Osteoblast (primary cell): ENCODE measurements around the gene ARHGAP35. TPM values are rescaled to one million over a fixed set of nuclear protein-coding genes. Genes with fewer than 3 reads are reported as not detected.

ENCODE experiments used
- DNase-seq: peaks from one replicate; pipeline ENCODE4 v3.0.0; 2011; ENCODE audit warnings: low spot score, mixed read lengths; ENCODE audit not compliant: insufficient read length; ENCODE audit errors: missing footprints
- H2AFZ ChIP-seq: 2 replicates; pipeline ENCODE4 v1.6.0; 2011; ENCODE audit warnings: mild to moderate bottlenecking, low read length
- H3K27ac ChIP-seq: 2 replicates; pipeline ENCODE4 v1.5.1; 2011; ENCODE audit warnings: mild to moderate bottlenecking, low read depth, low read length, moderate library complexity
- H3K27me3 ChIP-seq: 2 replicates; pipeline ENCODE4 v1.6.0; 2012; ENCODE audit warnings: mild to moderate bottlenecking, control low read depth, inconsistent platforms, low read length, moderate library complexity; ENCODE audit not compliant: insufficient read depth
- H3K36me3 ChIP-seq: 2 replicates; pipeline ENCODE4 v1.5.1; 2011; ENCODE audit warnings: mild to moderate bottlenecking, low read length, control low read depth, moderate library complexity; ENCODE audit not compliant: insufficient read depth
- H3K4me1 ChIP-seq: 2 replicates; pipeline ENCODE4 v1.5.1; 2011; ENCODE audit warnings: mild to moderate bottlenecking, low read length, control low read depth, moderate library complexity; ENCODE audit not compliant: insufficient read depth
- H3K4me2 ChIP-seq: 2 replicates; pipeline ENCODE4 v1.6.0; 2011; ENCODE audit warnings: mild to moderate bottlenecking, low read length; ENCODE audit not compliant: insufficient read depth
- H3K4me3 ChIP-seq: fragments of 200-600 bp; sonication (generic); 3 replicates; pipeline ENCODE4 v1.5.1; 2012; ENCODE audit warnings: mild to moderate bottlenecking, low read length, inconsistent platforms; ENCODE audit not compliant: insufficient read depth
- H3K79me2 ChIP-seq: 2 replicates; pipeline ENCODE4 v1.6.0; 2012; ENCODE audit warnings: mild to moderate bottlenecking, low read length, control low read depth, inconsistent platforms; ENCODE audit not compliant: insufficient read depth
- H3K9me3 ChIP-seq: 2 replicates; pipeline ENCODE4 v1.5.1; 2011; ENCODE audit warnings: low read depth, low read length, control low read depth
- H4K20me1 ChIP-seq: 2 replicates; pipeline ENCODE4 v1.6.0; 2012; ENCODE audit warnings: mild to moderate bottlenecking, low read length, control low read depth; ENCODE audit not compliant: insufficient read depth
- CTCF ChIP-seq: IDR thresholded peaks from 2 replicates; pipeline ENCODE4 v1.5.1; 2011; ENCODE audit warnings: mild to moderate bottlenecking, low read depth, low read length, moderate library complexity; ENCODE audit errors: extremely low read depth
- total RNA-seq: library from RNA; depleted of rRNA; stranded (reverse); fragments of >200 nt; gene quantifications from 2 replicates; pipeline ENCODE4 v1.2.3, GENCODE V29; 2012

ARHGAP35 gene
- total RNA-seq, 1 donor: 82.2 TPM

GRCh38 chr19:46856062-46857022 is 4.5 kb upstream of the ARHGAP35 start:
- H3K27me3 ChIP-seq: no peaks in the 10 kb centered on the region
- peaks cover 5% of the 10 kb centered on the region for H3K79me2 ChIP-seq
- H3K27ac ChIP-seq: peak overlapping the region; percentile 98
- no peaks in the 10 kb centered on the region for H4K20me1 ChIP-seq
- DNase-seq: peak; percentile 98
- H2AFZ ChIP-seq: peak overlapping the region; percentile 81
- peak overlapping the region; percentile 63 for H3K4me3 ChIP-seq
- TF ChIP-seq CTCF: peak; percentile 90
- H3K36me3 ChIP-seq: no peaks in the 10 kb centered on the region
- H3K4me2 ChIP-seq: peak overlapping the region; percentile 79
- no peaks in the 10 kb centered on the region for H3K9me3 ChIP-seq
- peaks cover 14% of the 10 kb centered on the region for H3K4me1 ChIP-seq

GRCh38 chr19:46859637-46860124 is 1.1 kb upstream of the ARHGAP35 start:
- peak overlapping the region; percentile 76 for H3K4me2 ChIP-seq
- peak overlapping the region; percentile 91 for H3K27ac ChIP-seq
- H2AFZ ChIP-seq: peak overlapping the region; percentile 64
- no peaks in the 10 kb centered on the region for H3K36me3 ChIP-seq
- no peaks in the 10 kb centered on the region for H3K27me3 ChIP-seq
- peaks cover 39% of the 10 kb centered on the region for H3K4me1 ChIP-seq
- no peak for TF ChIP-seq CTCF
- H4K20me1 ChIP-seq: peaks cover 27% of the 10 kb centered on the region
- peaks cover 38% of the 10 kb centered on the region for H3K79me2 ChIP-seq
- peak overlapping the region; percentile 93 for H3K4me3 ChIP-seq
- peak; percentile 58 for DNase-seq
- H3K9me3 ChIP-seq: no peaks in the 10 kb centered on the region

GRCh38 chr19:46860125-46860845 is 512 bp upstream of the ARHGAP35 start:
- H3K4me2 ChIP-seq: peak overlapping the region; percentile 88
- H3K27ac ChIP-seq: peak overlapping the region; percentile 91
- H3K4me1 ChIP-seq: peaks cover 45% of the 10 kb centered on the region
- H3K9me3 ChIP-seq: no peaks in the 10 kb centered on the region
- H4K20me1 ChIP-seq: peaks cover 33% of the 10 kb centered on the region
- no peak for TF ChIP-seq CTCF
- no peaks in the 10 kb centered on the region for H3K27me3 ChIP-seq
- H3K36me3 ChIP-seq: peaks cover under 1% of the 10 kb centered on the region
- DNase-seq: peak; percentile 98
- peak overlapping the region; percentile 93 for H3K4me3 ChIP-seq
- H2AFZ ChIP-seq: peak overlapping the region; percentile 83
- peaks cover 44% of the 10 kb centered on the region for H3K79me2 ChIP-seq
